ENCODE results near the gene RRP9.

DNA sequence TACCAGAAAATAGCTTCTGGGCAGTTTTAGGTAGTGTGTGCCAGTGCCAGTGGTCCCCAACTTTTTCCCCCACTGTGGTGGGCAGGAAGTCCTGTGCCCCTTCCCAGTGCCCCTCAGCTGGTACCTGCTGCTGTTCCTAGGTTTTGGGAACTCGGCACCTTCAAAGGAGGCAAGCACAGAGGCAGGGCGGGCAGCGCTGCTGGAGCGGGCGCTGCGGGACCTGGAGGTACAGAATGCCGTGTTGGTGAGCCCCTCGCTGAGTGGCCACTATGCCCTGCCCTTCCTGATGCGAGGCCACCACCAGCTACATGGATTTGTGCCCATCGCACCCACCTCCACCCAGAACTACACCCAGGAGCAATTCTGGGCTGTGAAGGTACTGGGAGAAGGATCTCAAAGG, 38.5 kb upstream of the RRP9 start:
- TF ChIP-seq POLR2A (IDR thresholded peaks at IDR 0.05), result no peak
- TF ChIP-seq, protein P1, sequence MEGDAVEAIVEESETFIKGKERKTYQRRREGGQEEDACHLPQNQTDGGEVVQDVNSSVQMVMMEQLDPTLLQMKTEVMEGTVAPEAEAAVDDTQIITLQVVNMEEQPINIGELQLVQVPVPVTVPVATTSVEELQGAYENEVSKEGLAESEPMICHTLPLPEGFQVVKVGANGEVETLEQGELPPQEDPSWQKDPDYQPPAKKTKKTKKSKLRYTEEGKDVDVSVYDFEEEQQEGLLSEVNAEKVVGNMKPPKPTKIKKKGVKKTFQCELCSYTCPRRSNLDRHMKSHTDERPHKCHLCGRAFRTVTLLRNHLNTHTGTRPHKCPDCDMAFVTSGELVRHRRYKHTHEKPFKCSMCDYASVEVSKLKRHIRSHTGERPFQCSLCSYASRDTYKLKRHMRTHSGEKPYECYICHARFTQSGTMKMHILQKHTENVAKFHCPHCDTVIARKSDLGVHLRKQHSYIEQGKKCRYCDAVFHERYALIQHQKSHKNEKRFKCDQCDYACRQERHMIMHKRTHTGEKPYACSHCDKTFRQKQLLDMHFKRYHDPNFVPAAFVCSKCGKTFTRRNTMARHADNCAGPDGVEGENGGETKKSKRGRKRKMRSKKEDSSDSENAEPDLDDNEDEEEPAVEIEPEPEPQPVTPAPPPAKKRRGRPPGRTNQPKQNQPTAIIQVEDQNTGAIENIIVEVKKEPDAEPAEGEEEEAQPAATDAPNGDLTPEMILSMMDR (IDR thresholded peaks at IDR 0.05), result no peak
